GM21825 (cell line): ENCODE results near the gene TP73.

ENCODE experiments used
- ATAC-seq: cut with Tn5 transposase; IDR thresholded peaks from one replicate; pipeline ENCODE4 v1.9.1; 2021; ENCODE audit warnings: mild to moderate bottlenecking, moderate library complexity; ENCODE audit not compliant: unreplicated experiment

TP73 gene

GRCh38 chr1:3651930-3652547 lies at the start of gene TP73:
Gene TP73 (plus strand): TSS chr1:3652516. CDS start chr1:3682366, 29,850 bp downstream.
- ATAC-seq, result no peak

- ATAC-seq, result no peak
Observed at GRCh38 chr1:3603156-3603555, 49.2 kb upstream of the TP73 start.

GRCh38 chr1:3603571-3604467 lies 48.5 kb upstream of the TP73 start:
- no peak for ATAC-seq

GRCh38 chr1:3604468-3604974 lies 47.8 kb upstream of the TP73 start:
- ATAC-seq, result no peak

GRCh38 chr1:3604997-3605823 lies 47.1 kb upstream of the TP73 start:
- ATAC-seq, result no peak

- no peak for ATAC-seq
Observed at GRCh38 chr1:3606779-3607702, 45.3 kb upstream of the TP73 start.

- ATAC-seq, result no peak
Observed at GRCh38 chr1:3607703-3608065, 44.6 kb upstream of the TP73 start.

GRCh38 chr1:3608154-3608553 lies 44.2 kb upstream of the TP73 start:
- no peak for ATAC-seq

- ATAC-seq, result no peak
Observed at GRCh38 chr1:3609016-3609768, 43.1 kb upstream of the TP73 start.

- ATAC-seq, result no peak
Observed at GRCh38 chr1:3609769-3610526, 42.4 kb upstream of the TP73 start.

- ATAC-seq, result no peak
Observed at GRCh38 chr1:3610527-3611169, 41.7 kb upstream of the TP73 start.

GRCh38 chr1:3611170-3612019 lies 40.9 kb upstream of the TP73 start, which contains the start of gene MEGF6:
Gene MEGF6 (minus strand): TSS chr1:3611508. CDS start chr1:3611268, 240 bp downstream.
- ATAC-seq, result no peak

- ATAC-seq, result no peak
Observed at GRCh38 chr1:3612123-3612522, 40.2 kb upstream of the TP73 start.

- ATAC-seq, result no peak
Observed at GRCh38 chr1:3614755-3615742, 37.3 kb upstream of the TP73 start.

- ATAC-seq, result no peak
Observed at GRCh38 chr1:3616861-3617260, 35.5 kb upstream of the TP73 start.

GRCh38 chr1:3617806-3618345 lies 34.4 kb upstream of the TP73 start:
- no peak for ATAC-seq
